NOMO-1 (cell line): ENCODE results near the gene C2orf49.

Source experiments
- DNase-seq, 2 experiments: peaks; one replicate each; lab custom pipeline; 2025; ENCODE audit not compliant: unreplicated experiment in 2 of 2; lab: John Stamatoyannopoulos, UW

C2orf49 gene

DNA sequence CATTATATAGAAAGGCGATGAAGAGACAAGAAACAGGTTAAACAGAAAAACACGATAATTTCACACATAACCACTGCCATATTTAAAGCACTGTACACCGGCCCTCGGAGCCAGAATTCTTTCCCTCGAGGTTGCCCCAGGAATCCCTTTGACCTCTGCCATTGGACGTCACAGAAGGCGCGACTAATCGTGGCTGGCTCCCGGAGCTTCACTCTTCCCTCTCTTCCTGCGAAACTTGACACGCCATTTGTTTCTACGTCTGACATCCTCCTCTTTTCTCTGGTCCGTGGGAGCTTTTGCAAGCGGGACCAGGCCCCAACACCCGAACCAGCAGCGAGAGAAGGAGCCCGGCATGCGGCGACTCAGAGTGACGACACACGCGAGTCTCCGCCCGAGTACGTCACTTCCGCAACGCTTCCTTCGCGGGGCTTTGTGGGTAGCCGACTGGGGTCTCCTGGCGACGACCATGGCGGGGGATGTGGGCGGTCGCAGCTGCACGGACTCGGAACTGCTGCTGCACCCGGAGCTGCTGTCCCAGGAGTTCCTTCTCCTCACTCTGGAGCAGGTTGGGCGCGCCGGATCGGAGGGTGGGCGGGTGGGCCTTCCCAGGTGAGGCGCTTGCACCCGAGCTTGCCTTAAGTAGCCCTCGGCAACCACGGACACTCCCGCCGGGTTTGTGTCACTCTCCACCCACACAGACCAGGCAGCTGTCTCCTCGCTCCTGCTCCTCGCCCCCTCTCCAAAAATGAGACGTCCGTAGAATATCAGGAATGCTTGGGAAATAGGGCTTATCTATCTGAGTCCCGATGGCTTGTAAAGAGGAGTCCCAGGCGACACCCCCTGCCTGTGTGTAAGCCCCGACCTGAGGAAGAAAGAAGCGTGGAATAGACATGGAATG, at the start of gene C2orf49:
TSS of gene C2orf49 (plus strand) at position 419 of the 898 bp plus-strand sequence. CDS start at position 467, 48 bp downstream.
- DNase-seq: peak; percentile 79 to 81

DNA sequence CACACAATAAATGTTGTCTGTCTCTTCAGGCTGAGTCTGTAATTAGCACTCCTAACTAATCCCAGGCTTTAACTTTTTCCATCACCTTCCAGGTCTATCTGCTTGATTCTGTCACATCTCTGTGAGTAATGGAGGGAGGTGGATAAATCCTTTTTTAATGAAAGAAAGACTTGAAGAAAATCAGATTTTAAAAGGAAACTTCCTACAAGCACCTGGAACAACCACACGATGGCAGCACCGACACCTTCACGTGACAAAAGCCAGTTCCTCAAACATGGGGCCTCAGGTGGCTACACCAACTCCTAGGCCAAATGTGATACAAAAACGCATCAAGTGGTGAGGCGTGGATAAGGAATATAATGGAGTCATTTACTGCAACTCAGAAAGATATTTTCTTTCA, 49.6 kb upstream of the C2orf49 start:
- peak; percentile 9 to 17 for DNase-seq

DNA sequence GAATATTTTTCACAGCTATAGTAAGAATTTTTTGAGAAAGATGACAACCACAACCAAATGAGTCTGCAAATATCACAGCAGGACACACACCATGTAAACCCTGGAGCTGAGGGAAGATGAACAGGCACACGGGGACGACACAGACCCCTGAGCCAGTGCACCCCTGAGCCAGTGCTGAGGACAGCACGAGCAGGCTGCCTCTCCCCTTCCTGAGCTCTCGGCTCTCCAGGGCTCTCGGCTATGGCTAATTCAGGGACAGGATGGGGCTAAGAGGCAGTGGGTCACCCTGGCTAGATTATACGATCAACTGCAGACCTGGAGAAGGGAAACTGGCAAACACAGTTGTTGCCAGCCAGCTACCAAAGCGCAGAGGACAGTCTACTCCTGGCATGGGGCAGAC, 49.2 kb upstream of the C2orf49 start:
- DNase-seq: no peak

DNA sequence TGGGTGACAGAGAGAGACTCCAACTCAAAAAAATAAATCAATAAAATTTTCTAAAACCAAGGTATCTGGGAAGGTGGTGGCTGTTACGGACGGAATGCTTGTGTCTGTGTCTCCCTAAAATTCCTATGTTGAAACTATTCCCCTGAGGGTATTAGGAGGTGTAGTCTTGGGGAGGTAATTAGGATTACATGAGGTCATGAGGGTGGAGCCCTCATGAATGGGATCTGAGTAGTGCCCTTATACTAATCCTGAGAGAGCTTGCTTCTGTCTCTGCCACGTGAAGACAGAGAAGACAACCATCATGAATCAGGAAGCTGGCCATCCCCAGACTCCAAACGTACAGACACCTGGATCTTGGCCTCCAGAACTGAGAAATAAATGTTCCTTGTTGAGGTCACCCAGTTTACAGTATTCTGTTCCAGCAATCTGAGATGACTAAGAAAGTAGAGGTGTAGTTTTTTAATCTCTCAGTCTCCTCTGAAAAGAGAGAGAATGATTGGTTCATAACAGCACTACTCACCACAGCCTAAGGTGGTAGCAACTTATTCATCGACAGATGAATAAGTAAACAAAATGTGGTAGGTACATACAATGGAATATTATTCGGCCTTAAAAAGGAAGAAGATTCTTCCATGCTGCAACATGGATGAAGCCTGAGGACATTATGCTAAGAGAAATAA, 46.2 kb upstream of the C2orf49 start:
- no peak for DNase-seq

DNA sequence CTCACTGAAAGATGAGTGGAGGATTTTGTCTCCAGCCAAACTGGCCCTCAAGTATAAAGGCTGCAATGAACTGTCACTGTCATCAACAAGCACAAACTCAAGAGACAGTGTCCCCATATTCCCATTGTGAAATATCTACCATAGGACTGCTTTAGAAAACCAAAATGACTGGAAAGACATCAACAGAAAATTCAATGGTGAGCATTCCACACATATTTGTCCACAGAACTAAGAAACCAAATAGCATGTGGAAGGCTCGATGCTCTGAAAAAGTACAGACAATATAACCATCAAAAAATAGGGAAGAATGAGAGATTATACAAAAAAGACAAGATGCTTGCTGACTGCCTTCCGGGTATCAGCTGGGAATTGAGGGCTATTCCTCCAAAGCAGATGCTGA, 45.4 kb upstream of the C2orf49 start:
- DNase-seq: no peak

DNA sequence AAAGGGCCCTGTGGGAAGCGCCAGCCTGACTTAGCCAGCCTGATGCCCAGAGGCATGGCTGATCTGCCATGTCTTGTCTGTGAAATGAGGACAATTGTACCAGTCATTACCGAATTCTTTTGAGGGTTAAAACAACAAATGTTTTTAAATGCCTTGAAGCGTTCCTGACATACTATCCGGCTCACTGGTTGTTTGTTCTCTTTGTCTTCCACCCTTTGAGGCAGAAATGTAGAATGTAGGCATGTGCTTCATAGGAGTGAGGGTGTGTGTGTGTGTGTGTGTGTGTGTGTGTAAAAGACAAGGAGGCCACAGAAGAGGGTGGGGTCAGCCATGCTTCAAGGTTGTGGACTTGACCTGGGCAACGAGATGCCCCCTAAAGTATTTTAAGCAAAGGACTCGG, 43.3 kb upstream of the C2orf49 start:
- no peak for DNase-seq

DNA sequence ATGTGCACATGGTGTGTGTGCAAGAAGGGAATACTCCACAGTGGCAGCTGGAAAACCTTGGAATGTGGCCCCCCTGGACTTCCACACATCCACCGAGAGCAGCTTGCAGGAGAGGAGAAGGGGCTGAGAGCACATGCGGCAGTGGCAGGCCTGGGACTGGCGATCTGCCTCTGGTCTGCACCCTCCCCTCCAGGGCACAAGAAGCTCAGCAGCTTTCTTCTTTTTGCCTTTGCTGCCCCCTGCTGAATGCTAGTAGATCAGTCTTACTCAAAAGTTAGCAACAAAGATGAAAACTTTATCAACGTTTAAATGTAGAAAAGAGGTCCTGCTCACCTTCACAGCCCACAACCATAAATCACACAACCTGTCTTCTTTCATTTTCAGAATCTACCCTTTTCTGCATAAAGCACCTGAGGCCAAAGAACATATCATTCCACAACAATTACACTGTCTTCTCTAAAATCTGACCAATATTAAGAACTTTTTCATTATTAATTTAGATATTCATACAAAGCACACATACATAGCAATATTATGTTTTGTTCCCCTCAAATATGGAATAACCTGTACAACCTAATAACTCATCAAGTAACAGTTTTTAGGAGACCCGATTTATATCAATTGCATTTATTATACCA, 42.4 kb upstream of the C2orf49 start:
- DNase-seq: peak; percentile 2 to 38

DNA sequence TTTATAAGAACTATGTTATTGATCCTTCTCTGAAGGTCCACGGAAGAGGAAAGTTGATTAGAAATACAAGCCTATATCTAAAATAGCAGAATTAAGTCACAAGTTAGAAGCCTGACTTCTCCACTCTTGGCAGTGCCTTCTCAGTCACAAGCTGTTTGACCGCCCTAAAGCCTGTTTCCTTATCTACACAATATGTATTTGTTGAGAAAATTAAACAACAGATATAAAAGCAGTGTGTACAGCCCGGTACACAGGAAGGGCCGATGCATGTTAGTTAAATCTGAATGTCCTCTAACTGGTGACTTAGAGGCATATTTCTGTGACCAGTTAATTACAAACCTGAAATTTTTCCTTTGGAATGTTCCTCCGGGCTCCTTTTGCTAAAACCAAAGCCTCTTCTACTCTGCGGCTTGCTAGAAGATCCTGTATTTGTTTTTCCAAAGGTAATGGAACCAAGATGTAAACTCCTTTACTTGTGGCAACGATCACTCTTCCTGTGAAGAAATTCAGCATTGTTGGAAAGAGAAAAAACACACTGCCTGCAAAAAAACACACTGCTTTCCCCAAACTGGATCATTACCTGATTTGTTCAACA, 41.2 kb upstream of the C2orf49 start:
- no peak for DNase-seq

DNA sequence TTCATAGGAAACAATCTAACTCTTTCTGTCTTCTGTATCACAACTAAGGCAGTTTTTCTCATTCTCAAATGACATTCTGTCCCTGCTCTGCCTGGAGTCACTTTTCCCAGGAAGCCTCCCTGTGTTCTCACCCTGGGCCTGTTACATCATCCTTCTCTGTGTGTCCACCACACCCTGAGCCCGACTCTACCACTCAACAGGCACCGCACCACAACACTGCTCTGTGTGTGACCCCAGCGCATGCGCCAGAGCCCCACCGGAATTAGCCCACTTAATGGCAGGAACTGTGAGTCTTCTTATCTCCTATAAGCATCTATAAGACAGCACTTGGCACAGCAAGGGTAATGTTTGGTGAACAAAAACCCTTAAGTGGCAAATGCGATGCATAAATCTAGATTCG, 40.1 kb upstream of the C2orf49 start:
- no peak for DNase-seq

DNA sequence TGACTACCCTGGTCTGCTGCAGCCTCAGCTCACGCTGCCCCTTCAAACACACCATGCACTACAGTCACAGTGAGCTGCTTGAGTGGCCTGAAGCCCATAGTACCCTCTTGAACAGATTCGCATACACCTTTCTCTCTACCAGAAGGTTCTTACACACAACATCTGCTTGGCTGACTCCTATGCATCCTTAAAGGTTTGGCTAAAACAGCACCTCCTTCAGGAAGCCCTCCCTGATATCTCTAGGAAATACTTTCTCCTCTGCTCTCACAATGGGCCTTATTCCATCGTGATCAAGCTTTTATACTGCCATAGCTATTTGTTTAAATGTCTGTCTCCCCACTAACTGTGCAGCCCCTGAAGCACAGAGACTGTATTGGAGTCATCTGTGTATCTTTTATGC, 39.3 kb upstream of the C2orf49 start:
- DNase-seq: no peak

DNA sequence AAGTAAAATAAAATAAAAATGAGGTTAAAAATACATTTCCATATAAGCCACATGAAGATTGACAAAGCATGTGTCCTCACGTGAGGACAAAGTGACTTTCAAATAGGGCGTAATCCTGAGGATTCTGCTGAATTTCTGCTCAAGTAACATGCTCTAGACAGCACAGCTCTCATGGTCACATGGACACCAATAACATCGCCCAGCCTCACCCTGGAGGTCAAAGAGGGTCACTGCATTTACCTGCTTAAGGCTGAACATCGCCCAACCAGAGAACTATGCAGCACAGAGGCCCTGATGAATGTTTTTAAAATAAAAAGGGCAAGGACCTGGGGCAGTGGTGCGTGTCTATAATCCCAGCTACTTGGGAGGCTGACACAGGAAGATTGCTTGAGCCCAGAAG, 38.0 kb upstream of the C2orf49 start:
- DNase-seq: no peak

DNA sequence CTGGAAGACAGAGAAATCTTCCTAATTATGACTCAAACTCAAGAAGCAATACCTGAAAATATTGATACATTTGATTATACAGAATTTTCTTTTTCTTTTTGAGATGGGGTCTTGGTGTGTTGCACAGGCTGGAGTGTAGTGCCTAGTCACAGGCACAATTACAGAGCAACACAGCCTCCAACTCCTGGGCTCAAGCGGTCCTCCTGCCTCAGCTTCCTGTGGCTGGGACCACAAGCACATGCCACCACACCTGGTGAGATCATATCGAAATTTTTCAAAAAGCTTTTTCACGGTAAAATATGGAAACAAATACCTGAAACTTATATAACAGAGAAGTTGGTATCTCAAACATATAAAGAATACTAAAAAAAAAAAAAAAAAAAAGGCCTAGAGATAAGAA, 35.7 kb upstream of the C2orf49 start:
- DNase-seq: no peak

DNA sequence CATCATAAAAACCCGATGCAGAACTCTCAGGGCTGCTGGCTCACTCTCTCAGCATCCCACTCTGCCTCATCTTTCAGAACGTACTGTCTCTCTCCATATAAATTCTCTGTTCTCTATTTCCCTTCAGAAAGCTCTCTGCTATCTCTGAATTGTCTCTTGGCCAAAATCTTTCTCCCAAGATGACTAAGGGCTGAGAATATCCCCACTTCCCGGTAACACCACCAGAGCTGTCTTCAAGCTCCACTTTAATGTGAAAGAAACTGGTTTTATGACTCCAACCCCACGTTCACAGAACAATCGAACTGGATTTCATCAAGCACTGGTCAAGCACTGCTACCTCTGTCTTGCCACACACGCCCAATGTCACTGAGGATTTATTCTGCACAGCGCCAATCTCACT, 30.2 kb upstream of the C2orf49 start:
- DNase-seq: no peak

DNA sequence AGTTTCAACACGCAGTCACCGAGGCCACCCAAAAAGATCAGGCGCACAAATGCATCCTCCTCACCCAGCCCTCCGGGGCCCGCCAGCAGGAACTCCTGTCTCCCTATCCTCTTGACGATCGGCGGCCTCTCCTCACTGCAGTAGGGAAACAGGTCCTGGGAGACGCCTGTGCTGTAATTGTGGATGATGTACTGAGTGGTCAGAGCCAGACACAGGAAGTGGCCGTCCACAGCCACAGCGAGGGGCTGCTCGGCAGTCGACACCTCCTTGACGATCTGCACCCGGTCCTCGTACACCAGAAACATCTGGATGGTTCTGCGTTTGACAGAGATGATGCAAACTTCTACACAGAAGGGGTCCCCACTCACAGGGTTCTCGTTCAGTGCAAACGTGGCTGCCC, 29.8 kb upstream of the C2orf49 start:
- DNase-seq: no peak

DNA sequence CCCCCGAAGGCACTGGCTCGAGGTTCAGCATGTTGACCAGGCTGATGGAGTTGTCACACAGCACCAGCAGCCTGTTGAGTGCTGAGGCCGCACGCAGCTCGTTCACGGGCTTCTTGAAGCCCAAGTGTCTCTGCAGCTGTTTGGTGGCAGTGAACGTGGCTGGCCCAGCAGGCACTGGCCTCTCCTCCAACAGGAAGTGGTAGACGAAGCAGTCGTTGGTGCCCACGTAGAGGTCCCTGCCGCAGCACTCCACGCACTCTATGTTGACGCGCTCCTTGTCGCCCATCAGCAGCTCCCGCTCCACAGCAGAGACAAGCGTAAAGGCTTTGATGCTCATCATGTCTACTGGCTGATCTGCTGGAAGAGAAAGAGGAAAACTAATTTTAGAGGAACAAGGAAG, 29.4 kb upstream of the C2orf49 start:
- no peak for DNase-seq

DNA sequence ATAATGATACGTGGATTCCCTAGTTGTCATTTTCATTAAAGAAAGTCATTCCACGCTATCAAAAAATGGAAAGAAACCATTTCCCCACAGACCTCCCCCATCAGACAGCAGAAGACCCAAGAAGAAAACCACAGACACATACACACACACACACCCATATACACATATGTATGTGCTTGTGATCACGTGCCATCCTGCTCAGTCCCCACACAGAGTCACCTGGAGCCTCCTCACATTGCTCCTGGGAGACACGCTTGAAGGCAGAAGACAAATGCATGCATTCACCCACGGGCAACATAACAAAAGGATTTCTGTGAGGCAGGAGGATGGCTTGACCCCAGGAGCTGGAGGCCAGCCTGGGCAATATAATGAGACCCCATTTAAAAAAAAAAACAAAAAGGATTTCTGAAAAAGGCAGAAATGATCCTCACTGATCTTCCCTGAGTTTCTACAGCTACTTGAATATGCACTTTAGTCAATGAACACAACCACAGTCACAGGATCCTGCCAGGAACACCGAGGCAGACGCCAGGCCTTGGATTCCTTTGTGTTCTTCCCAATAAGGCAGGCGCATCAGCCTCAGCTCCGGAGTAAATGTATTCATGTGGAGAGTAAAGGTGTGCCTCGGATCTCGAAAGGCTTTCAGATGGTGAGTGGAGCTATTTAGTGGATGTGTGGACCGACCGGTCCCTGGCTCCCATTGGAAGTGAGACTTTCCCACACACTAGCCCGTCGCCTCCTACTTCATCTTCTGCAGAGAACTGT, 28.8 kb upstream of the C2orf49 start:
- no peak for DNase-seq

DNA sequence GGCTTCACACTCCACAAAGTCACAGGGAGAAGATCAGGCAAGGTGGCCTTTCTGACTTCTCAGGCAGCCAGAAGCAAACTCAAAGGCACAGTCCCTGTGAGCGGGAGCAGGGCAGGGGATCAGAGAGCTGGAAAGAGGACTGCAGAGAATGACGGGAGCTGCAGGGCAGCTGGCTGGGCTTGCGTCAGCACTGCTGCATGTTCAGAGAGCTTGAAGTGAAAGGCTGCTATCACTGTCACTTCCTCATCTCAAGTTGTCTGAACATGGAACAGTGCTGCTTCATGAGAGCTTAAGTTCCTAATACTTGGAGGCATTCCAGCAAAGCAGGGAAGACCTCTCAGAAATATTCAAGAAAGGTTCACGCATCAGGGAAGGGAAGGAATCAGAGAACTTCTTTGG, 28.2 kb upstream of the C2orf49 start:
- peak; percentile 40 to 58 for DNase-seq

DNA sequence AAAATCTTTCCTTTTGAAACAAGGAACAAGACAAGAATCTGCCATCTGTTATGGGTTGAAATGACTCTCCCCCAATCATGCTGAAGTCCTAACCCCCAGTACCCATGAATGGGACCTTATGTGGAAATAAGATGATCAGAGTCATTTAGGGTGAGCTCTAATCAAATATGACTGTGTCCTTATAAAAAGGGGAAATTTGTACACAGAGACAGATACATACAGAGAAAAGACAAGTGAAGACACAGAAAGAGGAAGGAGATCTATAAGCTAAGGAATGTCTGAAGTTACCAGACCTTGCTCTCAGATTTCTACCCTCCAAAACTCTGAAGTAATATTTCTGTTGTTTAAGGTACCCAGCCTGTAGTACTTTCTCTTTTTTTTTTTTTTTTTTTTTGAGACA, 23.5 kb upstream of the C2orf49 start:
- peak; percentile 8 to 80 for DNase-seq

DNA sequence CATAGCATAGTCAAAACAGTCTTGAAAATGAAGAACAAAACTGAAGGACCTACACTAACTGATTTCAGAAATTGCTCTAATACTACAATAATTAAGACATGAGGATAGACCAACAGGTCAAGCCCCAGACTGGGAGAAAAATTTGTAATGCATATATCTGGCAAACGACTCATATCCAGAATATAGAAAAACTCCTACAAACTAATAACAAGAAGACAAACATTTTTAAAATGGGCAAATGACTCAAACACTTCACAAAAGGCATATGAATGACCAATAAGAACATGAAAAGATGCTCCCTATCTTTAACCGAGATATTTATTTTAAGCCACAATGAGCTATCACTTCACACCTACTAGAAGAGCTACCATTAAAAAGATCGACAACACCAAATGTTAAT, 22.0 kb upstream of the C2orf49 start:
- DNase-seq: no peak

DNA sequence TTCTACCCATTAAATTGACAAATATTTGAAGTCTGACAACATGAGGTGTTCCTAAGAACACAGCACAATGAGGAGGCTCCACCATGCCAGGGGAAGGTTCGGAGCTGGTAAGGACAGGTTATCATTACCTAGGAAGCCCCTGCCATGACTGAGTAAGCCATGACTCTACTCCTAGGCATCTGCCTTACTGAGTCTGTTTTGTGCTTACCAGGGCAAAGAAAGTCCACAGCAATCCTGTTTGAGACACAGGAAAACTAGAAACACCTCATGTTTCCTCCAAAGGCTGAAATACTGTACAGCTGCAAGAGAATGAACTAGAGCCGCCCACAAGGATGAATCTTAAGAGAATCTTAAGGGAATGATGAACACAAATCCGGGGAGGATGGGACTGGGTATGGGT, 19.4 kb upstream of the C2orf49 start:
- no peak for DNase-seq
